ENCODE data around the gene ATXN1.
"Not testable (repeated sequence)": the region's sequence is repeated elsewhere in the genome, so short reads cannot be mapped to it uniquely, and the experiment has no call there.

The ATXN1 gene

DNA sequence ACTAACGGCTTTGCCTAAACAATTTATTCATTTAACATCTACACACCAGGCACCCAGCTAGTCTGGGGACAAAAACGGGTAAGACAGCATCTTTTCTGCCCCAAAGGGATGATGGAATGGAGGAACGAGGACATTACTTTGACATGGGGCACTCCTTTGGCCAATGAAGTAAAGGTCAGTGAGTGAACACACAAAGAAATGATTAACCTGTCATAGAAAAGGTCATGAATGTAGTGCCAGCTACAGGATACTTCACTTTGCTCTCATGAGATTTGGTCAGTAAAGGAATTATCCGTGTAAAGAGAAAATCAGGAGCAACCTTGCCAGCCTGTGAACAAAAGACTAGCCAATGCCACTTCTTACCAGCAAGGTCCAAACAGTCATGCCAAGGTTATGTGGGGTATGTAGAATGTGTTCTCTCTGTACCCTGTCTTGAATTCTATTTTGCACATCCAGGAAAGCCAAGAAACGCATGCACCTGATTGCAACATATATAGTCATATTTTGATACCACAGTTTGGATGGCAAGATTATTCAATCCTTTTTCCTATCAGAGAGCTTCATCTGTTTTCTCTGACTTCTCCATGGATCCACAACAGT is 377.6 kb downstream of the ATXN1 start:
- H3K4me2 ChIP-seq (ENCODE audit: low read length): no peak overlapping the region
- H3K4me1 ChIP-seq: no peaks in the 10 kb centered on the region
- no peak overlapping the region for H3K9ac ChIP-seq
- H2AFZ ChIP-seq: no peak overlapping the region
- H3K27ac ChIP-seq: no peak overlapping the region
- H3K79me2 ChIP-seq: no peaks in the 10 kb centered on the region
- H3K27me3 ChIP-seq (ENCODE audit: control insufficient read depth, insufficient read depth, low read length): no peaks in the 10 kb centered on the region
- no peaks in the 10 kb centered on the region for H3K36me3 ChIP-seq (ENCODE audit: control insufficient read depth, insufficient read depth, low read length)
- TF ChIP-seq, protein P1, sequence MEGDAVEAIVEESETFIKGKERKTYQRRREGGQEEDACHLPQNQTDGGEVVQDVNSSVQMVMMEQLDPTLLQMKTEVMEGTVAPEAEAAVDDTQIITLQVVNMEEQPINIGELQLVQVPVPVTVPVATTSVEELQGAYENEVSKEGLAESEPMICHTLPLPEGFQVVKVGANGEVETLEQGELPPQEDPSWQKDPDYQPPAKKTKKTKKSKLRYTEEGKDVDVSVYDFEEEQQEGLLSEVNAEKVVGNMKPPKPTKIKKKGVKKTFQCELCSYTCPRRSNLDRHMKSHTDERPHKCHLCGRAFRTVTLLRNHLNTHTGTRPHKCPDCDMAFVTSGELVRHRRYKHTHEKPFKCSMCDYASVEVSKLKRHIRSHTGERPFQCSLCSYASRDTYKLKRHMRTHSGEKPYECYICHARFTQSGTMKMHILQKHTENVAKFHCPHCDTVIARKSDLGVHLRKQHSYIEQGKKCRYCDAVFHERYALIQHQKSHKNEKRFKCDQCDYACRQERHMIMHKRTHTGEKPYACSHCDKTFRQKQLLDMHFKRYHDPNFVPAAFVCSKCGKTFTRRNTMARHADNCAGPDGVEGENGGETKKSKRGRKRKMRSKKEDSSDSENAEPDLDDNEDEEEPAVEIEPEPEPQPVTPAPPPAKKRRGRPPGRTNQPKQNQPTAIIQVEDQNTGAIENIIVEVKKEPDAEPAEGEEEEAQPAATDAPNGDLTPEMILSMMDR (IDR thresholded peaks at IDR 0.05): no peak
- H3K4me3 ChIP-seq (ENCODE audit: low read depth, low read length): no peak overlapping the region
- H3K9me3 ChIP-seq (ENCODE audit: control insufficient read depth, low read length): no peaks in the 10 kb centered on the region

GRCh38 chr6:16381968-16382367 is 379.3 kb downstream of the ATXN1 start:
- not testable (repeated sequence) for H3K36me3 ChIP-seq (ENCODE audit: control insufficient read depth, insufficient read depth, low read length); H3K27me3 ChIP-seq (ENCODE audit: control insufficient read depth, insufficient read depth, low read length); H3K79me2 ChIP-seq; H3K4me3 ChIP-seq (ENCODE audit: low read depth, low read length); H2AFZ ChIP-seq; H3K4me1 ChIP-seq; H3K9ac ChIP-seq; H3K4me2 ChIP-seq (ENCODE audit: low read length); H3K27ac ChIP-seq; H3K9me3 ChIP-seq (ENCODE audit: control insufficient read depth, low read length)

GRCh38 chr6:16380220-16380809 is 380.9 kb downstream of the ATXN1 start:
- H3K4me3 ChIP-seq (ENCODE audit: low read depth, low read length): no peak overlapping the region
- H3K79me2 ChIP-seq: no peaks in the 10 kb centered on the region
- TF ChIP-seq, protein P1 (IDR thresholded peaks at IDR 0.05): no peak
- H3K27ac ChIP-seq: no peak overlapping the region
- H2AFZ ChIP-seq: no peak overlapping the region
- H3K27me3 ChIP-seq (ENCODE audit: control insufficient read depth, insufficient read depth, low read length): no peaks in the 10 kb centered on the region
- no peak overlapping the region for H3K9ac ChIP-seq
- peaks cover 2% of the 10 kb centered on the region for H3K4me1 ChIP-seq
- H3K4me2 ChIP-seq (ENCODE audit: low read length): no peak overlapping the region
- no peaks in the 10 kb centered on the region for H3K9me3 ChIP-seq (ENCODE audit: control insufficient read depth, low read length)
- no peaks in the 10 kb centered on the region for H3K36me3 ChIP-seq (ENCODE audit: control insufficient read depth, insufficient read depth, low read length)

- H3K4me2 ChIP-seq (ENCODE audit: low read length); H3K9ac ChIP-seq; H3K4me1 ChIP-seq; H3K9me3 ChIP-seq (ENCODE audit: control insufficient read depth, low read length); H2AFZ ChIP-seq; H3K36me3 ChIP-seq (ENCODE audit: control insufficient read depth, insufficient read depth, low read length); H3K4me3 ChIP-seq (ENCODE audit: low read depth, low read length); H3K27me3 ChIP-seq (ENCODE audit: control insufficient read depth, insufficient read depth, low read length); H3K79me2 ChIP-seq; H3K27ac ChIP-seq: not testable (repeated sequence)
These were observed 382.9 kb downstream of the ATXN1 start for GRCh38 chr6:16378360-16378759.

DNA sequence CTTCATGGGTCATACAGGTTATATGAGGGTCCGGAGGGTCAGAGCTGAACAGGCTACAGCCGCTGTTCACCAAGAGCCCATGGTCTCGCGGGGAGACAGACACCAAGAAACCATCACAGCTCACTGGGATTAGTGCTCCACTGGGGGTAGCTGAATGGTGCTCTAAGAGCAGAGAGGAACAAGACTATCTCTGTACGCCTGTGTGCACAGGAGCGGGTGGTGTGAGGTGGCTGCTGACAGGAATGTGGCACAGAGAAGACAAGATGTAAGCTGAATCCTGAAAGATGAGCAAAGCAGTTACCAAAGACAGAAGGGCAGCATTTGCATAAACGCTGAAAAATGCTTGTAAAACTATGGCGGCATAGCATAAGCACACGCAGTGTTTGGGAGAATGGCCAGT is 383.8 kb downstream of the ATXN1 start:
- H3K4me2 ChIP-seq (ENCODE audit: low read length): no peak overlapping the region
- TF ChIP-seq, protein P1 (IDR thresholded peaks at IDR 0.05): no peak
- peaks cover 2% of the 10 kb centered on the region for H3K4me1 ChIP-seq

GRCh38 chr6:16375843-16376242 is 385.4 kb downstream of the ATXN1 start:
- TF ChIP-seq, protein P1 (IDR thresholded peaks at IDR 0.05): no peak
- Histone ChIP-seq H3K4me2 (ENCODE audit: low read length) (no peak overlapping the region), H3K36me3 (ENCODE audit: control insufficient read depth, insufficient read depth, low read length) (no peaks in the 10 kb centered on the region), H3K9ac (no peak overlapping the region), H3K4me1 (peaks cover 2% of the 10 kb centered on the region), H3K27me3 (ENCODE audit: control insufficient read depth, insufficient read depth, low read length) (no peaks in the 10 kb centered on the region), H3K27ac (no peak overlapping the region), H2AFZ (no peak overlapping the region), H3K9me3 (ENCODE audit: control insufficient read depth, low read length) (no peaks in the 10 kb centered on the region), H3K79me2 (no peaks in the 10 kb centered on the region), H3K4me3 (ENCODE audit: low read depth, low read length) (no peak overlapping the region)

More for the DNA sequence above, 383.8 kb downstream of the ATXN1 start:
- Histone ChIP-seq H3K27ac (no peak overlapping the region), H3K4me3 (ENCODE audit: low read depth, low read length) (no peak overlapping the region), H3K9ac (no peak overlapping the region), H3K36me3 (ENCODE audit: control insufficient read depth, insufficient read depth, low read length) (no peaks in the 10 kb centered on the region), H3K79me2 (no peaks in the 10 kb centered on the region), H2AFZ (no peak overlapping the region), H3K9me3 (ENCODE audit: control insufficient read depth, low read length) (no peaks in the 10 kb centered on the region), H3K27me3 (ENCODE audit: control insufficient read depth, insufficient read depth, low read length) (no peaks in the 10 kb centered on the region)
